ENCODE data around the gene ZNF485. TPM values are rescaled to one million over a fixed set of nuclear protein-coding genes. Genes with fewer than 3 reads are reported as not detected.
A peak's percentile ranks its signal among the peaks of the same experiment; 100 is the strongest.
"Not testable (repeated sequence)": the region's sequence is repeated elsewhere in the genome, so short reads cannot be mapped to it uniquely, and the experiment has no call there.

ZNF485 gene
- total RNA-seq, 1 experiment from 2014 or later: 7.3 TPM

DNA sequence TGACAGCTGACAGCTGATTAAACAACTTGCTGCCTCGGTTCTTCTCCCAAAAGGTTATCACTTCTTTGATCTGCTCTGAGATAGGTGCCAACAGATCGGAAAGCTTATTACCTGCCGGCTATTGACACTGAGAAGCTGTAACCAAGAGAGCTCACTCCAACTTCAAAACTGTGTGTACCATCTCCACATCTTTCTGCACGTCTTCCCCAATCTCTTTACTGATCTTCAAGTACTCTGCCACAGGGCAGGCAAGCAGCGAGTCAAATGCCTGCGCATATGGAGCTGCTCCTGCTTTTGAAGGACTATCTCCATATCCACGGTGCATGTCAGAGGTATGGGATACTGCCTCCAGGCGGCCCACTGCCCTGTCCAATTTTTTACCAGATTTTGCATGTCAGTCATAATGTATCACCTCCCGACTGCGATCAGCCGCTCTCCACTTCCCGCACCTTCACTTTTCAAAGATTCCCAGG, 352 bp upstream of the ZNF485 start:
- DNase-seq (ENCODE audit: low spot score): no peak

DNA sequence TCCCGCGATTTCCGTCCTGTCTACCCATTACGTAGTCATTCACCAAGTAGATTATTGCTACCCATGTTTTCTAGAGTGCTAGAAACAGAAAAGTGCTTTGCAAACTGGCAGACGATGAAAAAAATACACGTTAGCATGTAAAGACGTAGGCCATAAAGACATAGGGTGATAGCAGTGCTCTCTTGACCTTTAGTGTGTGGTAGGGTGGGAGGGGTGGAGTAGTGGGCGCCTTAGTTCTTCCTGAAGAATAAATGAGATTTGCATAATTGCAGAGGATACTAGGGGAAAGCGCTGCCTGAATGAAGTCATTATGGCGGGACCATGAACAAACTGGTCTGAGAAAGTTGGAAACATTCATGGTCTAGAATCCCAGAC, 948 bp downstream of the ZNF485 start:
- DNase-seq (ENCODE audit: low spot score): no peak

DNA sequence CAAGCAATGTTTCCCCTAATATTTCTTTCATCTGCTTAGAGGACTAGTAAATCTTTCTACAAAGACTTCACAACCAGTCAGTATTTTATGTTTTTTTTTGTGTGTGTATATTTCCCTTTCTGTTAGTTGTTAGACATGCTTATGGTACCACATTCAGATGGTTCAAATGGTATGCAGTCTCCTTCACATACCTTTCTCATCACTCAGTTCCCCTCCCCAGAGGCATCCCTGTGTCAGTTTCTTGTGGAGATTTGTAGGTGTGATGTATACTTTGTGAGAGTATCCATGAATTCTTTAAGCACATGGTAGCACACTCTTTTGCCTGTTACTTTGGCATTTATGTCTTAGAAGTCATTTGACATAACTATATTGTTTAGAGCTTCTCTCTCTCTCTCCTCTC, 4.4 kb downstream of the ZNF485 start:
- DNase-seq (ENCODE audit: low spot score): no peak

DNA sequence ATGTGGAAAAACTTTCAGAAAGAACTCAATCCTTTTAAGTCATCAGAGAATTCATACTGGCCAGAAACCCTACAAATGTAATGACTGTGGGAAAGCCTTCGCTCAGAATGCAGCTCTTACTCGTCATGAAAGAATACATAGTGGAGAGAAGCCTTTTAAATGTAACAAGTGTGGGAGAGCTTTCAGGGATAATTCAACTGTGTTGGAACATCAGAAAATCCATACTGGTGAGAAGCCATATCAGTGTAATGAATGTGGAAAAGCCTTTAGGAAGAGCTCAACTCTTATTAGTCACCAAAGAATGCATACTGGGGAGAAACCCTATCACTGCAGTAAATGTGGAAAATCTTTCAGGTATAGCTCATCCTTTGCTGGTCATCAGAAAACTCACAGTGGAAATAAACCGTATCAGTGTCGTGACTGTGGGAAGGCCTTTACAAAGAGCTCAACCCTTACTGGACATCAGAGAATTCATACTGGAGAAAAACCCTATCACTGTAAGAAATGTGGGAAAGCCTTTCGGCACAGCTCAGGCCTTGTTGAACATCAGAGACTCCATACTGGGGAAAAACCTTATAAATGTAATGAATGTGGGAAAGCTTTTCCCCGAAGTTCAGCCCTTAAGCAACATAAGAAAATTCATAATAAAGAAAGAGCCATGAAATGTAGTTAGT, 10.6 kb downstream of the ZNF485 start:
- no peak for DNase-seq (ENCODE audit: low spot score)

DNA sequence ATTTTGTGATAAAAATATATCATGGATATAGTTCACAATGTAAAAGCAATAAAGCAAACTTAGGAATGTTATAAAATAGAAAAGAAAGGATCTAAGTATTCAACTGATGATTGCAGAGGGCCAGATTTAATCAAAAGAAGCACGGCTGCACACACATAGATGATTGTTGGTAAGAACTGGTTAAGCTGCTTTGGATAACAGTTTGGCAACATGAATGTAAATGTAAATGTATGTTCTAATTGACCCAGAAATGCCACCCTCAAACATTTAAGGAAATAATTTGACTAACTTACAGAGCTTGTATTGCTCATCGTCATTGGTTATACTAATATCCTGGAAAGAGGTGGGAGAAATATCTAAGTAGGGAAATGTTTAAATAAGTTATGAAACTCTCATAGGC, 13.1 kb downstream of the ZNF485 start:
- DNase-seq (ENCODE audit: low spot score): no peak

DNA sequence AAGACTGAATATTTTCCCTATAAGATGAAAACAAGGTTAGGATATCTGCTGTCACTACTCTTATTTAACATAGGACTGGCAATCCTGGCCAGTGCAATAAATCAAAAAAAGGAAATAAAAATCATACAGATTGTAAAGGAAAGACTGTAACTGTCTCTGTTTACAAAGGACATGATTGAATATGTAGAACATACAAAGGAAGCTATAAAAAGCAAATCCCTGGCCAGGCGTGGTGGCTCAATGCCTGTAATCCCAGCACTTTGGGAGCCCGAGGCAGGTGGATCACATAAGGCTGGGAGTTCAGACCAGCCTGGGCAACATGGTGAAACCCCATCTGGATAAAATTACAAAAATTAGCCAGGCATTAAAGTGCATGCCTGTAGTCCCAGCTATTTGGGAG, 15.8 kb downstream of the ZNF485 start:
- DNase-seq (ENCODE audit: low spot score): no peak

DNA sequence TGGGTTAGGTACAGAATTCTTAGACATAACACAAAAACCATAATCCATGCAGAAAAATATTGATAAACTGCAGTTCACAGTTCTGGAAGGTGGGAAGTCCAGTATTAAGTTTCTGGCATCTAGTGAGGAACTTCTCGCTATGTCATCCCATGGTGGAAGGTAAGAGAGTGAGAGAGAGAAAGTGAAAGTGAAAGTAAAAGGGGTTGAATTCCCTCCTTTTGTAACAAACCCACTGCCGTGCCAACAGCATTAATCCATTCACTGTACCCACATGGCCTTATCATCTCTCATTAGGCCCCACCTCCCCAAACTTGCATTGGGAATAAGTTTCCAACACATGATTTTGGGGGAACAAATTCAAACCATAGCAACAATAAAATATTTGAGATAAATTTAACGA, 17.1 kb downstream of the ZNF485 start:
- DNase-seq (ENCODE audit: low spot score): no peak

DNA sequence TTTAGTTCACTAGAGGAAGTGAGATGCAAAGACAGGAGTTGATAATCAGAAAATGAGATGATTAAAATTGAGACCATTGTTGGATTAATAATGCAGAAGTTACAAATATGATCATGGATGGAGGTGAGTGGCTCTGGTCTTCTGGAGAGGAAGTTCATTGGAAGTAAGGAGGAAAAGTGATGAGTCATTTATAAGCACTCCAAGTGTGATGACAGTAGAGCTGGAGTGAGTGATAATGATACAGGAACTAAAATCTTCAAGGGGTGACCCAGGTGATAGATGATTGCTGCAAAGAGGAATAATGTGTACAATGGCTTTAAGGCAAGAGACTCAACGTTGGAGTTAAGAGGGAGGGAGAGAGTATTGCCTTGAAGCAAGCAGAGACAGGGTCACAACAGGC, 21.7 kb downstream of the ZNF485 start:
- no peak for DNase-seq (ENCODE audit: low spot score)

DNA sequence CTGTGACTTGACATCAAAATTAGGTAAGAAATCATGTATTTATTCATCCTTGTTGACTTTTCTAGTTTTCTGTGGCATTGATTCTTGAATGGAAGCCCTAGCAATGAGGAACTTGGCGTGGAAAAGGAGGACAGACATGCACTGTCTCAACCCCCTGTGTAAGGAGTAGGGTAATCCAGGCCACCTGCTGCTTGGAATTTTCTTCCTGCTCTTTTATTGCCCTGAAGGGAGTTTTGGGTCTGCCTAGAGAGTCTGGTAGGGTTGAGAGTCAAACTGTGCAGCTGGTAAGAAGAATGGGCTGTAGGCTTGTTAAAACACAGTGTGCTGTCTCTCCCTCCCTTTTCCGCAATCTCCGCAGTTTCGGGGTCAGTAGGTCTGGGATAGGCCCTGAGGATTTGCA, 22.7 kb downstream of the ZNF485 start:
- DNase-seq (ENCODE audit: low spot score): no peak

DNA sequence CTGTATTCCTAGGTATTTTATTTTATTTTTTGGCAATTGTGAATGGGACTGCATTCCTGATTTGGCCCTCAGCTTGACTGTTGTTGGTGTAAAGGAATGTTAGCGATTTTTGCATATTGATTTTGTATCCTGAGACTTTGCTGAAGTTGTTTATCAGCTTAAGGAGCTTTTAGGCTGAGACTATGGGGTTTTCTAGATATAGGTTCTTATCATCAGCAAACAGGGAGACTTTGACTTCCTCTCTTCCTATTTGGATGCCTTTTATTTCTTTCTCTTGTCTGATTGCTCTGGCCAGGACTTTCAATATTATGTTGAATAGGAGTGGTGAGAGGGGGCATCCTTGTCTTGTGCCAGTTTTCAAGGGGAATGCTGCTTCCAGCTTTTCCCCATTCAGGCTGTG, 29.6 kb downstream of the ZNF485 start:
- not testable (repeated sequence) for DNase-seq (ENCODE audit: low spot score)

DNA sequence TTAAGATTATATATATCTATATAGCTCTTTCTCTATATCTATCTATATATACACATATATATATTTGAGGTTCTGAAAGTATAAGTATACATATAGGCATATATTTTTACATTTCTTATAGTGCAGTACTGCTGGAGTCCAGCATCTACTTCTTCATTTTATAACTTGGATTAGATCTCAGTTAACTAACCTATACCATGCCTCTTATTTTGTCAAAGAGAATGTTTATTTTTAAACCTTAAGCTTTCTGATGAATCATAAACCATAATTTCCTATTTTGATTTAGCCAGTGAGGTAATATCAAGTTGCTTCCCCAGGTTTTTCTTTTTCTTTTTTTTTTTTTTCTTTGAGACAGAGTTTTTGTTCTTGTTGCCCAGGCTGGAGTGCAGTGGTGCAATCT, 34.4 kb downstream of the ZNF485 start:
- no peak for DNase-seq (ENCODE audit: low spot score)

DNA sequence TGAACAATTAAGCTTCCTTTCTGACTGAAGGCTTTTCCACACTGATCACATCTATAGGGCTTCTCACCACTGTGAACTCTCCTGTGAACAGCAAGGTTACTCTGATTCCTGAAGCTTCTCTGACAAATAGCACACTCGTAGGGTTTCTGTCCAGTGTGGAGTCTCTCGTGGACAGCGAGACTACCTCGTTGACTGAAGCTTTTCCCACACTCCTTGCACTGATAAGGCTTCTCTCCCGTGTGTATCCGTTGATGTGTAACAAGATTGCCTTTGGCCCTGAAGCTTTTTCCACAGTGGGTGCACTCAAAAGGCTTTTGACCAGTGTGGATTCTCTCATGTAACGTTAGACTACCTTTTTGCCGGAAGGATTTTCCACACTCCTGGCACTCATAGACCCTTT, 38.0 kb downstream of the ZNF485 start:
- no peak for DNase-seq (ENCODE audit: low spot score)

DNA sequence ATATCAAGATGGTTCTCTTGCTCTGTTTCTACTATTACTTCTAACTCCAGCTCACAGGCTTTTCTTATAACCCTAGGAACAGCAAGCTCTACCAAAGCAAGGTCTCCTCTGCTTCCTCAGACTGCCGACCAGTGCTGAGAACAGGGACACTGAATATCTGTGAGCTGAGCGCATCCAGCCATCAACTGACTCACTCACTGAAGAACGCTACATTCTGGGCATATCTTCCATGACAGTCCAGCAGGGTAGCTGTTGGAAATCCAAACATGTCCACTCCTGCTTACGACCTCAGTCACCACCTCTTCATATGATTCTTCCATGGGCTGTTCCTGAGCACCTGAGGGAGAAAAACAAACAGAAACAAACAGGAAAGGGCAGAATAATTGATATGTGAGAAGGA, 39.6 kb downstream of the ZNF485 start:
- no peak for DNase-seq (ENCODE audit: low spot score)

DNA sequence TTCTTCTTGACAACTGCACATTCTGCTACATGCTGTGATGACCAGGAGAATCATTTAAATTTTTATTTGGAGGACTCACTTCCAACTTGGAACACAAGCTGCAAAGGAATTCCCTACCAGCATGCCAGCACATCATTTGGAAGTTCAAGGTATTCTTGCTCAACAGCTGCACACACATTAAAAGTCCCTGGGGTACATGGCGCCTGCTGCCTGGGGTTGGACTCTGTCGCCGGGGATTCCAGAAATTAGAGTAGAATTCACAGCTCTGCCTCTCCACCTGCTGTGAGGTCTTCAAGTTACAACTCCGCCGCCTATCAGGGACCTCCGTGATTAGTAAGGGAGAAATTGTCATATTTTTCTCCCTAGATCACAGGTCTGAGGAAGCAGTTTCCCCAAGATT, 41.3 kb downstream of the ZNF485 start:
- no peak for DNase-seq (ENCODE audit: low spot score)

DNA sequence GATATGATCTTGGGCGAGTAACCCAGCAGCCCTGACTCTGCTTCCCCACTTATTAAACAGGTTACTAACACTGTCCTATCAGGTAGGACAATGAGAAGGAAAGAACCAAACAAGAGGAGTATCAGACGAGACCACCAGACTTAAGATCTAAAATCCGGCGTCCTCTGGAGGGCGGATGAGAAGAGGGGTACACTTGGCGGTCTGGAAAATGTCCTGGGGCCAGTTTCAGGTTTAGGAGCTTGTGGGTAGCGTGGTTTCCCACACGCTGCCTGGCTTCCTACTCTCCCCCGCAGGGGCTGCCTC, 41.8 kb downstream of the ZNF485 start:
- DNase-seq (ENCODE audit: low spot score): peak; percentile 5

DNA sequence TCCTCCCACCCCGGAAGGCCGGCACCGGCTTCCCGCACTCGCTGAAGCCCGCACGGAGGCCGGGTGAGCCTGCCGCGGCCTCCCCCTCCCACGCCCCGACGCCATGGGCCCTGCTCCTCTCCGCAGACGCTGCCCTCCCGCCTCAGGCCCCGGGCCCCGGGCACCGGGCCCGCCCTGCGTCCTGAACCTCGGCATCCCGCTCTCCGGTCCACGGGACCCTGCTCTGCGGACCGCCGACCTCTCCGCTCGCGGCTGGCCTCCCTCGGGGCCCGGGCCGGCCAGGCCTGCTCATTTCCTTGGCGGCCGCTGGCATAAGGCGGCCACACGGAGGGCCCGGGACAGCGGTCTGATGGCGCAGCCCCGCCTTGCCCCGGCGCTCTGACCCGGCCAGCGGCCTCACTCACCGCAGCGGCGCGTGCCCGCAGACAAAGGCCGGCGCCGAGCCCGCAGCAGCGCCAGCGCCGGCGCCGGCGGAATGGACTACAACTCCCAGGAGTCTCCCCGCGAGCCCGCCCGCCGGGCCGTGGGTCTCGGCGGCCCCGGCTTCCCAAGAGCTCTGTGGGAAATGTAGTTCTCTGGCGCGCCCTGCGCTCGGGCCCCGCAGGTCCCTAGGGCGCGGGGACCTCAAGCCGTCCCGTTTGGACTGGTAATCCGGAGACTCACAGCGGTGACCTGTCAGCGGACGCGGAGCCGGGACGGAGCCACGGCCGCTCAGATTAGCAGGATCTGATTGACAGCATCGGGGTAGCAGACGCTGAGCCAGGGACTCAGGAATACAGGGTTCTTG, 42.4 kb downstream of the ZNF485 start, which contains the start of gene ZNF32:
Gene ZNF32 (minus strand): TSS at position 484 of the 787 bp plus-strand sequence. CDS start 2,748 bp downstream, outside the sequence.
- DNase-seq (ENCODE audit: low spot score): peak; percentile 83

DNA sequence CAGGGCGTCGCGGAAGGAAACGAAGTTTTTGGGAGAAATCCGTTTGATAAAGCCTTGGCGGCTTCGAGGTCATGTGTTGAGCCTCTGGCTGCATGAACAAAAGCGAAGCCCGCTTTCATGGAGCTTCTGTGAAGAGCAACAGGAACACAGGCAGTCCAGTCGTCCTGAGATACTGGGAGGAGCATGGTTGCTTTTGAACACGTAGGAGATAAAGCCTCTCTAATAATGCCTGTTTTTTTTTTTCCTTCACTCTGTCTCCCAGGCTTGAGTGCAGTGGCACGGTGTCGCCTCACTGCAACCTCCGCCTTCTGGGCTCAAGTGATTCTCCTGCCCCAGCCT, 42.9 kb downstream of the ZNF485 start:
- no peak for DNase-seq (ENCODE audit: low spot score)

DNA sequence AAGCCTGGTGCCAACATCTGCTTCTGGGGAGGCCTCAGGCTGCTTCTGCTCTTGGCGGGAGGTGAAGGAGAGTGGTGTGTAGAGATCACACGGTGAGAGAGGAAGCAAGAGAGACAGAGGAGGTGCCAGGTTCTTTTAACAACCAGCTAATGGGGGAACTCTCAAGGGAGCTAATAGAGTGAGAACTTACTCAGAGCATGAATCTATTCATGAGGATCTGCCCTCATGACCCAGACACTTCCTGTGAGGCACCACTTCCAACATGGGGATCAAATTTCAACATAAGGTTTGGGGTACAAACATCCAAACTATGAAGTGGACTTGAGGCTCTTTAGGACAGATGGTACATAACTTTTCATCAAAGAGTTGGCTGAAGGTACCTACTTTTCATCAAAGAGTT, 47.5 kb downstream of the ZNF485 start:
- DNase-seq (ENCODE audit: low spot score): no peak

DNA sequence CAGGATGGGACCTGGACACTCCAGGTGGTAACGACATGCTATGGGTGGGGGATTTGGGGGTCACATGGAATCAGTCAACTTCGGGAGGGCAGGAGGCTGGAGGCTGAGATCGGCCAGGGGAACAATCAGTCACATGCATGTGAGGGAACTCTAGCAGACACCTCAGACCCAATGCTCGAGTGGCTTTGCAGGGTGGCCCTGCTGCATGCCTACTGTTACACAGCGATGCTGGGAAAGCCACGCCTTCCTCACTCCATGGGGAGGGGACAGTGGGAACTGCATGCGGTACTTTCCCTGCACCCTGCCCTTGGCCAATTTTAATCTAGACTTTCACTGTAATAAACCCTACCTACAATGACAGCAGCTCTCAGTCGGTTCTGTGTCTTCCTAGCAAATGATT, 49.1 kb downstream of the ZNF485 start:
- DNase-seq (ENCODE audit: low spot score): no peak

DNA sequence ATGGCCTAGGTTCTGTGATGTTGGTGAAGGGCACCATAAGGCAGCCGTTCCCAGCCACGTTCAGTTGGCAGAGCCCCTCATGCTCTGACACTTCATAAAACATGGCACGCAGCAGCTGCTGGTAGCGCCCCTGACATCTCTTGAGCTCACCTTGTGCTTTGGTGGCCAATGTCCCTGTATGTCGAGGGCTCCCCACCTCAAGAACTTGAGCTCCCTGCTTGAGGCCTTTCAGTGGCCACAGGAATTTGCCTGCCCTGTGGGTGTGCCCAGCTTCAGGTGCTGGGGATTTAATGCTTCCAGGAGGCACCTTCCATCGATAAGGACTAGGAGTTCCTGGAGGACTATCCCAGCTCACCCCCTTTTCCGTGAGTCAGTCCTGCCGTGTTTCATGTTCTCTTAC, 52.0 kb downstream of the ZNF485 start:
- no peak for DNase-seq (ENCODE audit: low spot score)

DNA sequence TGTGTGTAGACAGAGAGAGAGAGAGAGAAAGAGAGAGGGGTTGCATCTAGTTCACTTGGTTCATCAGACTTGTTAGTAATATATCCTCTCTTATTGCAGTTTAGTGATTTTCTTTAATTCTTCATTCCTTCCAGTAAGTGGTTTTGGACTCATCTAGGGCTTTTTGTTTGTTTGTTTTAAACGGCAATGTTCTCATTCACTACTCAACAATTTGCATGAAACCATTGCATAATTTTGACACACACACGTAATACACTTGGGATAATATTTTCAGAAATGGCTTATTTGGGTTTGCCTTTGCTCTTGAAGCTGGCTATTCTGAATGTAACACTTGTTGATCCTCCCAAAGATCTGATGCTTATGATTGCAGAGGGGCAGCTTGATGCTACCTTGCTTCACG, 58.8 kb downstream of the ZNF485 start:
- no peak for DNase-seq (ENCODE audit: low spot score)

DNA sequence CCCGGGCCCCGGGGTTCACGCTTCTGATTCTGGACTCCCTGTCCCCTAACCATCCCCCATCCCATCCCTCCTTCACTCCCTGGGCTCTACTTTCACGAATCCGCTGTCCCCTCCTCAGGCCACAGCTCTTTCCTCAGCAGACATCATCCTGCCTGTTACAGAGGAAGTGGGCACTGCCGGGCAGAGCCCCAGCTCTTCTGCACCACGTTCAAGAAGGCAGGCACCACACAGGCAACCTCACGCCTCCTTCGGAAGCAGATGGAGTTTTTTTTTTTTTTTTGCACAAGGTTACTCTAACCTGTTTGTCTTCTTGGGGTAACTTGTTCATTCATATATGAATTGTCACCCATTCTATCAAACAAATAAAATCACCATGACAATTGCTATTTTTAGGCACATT, 60.3 kb downstream of the ZNF485 start:
- no peak for DNase-seq (ENCODE audit: low spot score)

DNA sequence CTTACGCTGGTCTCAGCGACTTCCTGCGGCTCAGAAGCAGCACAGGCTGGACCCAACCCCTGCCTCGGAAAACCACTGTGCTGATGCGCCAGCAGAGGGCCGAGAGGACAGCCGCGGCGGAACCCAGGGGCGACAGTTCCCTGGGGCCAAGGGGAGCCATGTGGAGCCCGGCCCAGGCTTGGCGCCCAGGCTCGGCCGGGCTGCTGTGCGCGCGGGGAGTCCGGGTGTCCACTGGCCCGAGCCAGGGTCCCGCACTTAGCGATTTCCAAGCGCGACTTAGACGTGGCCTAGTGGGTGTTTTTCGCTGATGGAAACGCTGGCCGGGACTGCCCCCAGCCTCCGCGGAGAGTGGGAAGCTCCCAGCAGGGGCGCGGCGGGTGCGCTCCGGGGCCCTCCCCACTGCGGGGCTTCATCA, 61.1 kb downstream of the ZNF485 start:
- no peak for DNase-seq (ENCODE audit: low spot score)

All from HT-29 (cell line).